IPS-11a (cell line): ENCODE measurements around the gene UNC13D.

Source experiments
- H3K4me3 ChIP-seq: one replicate; pipeline ENCODE4 v1.5.1; 2013; ENCODE audit warnings: low read depth, low read length, control low read depth

Gene UNC13D

GRCh38 chr17:75835654-75835987 is 8.6 kb downstream of the UNC13D start:
- no peak overlapping the region for H3K4me3 ChIP-seq

DNA sequence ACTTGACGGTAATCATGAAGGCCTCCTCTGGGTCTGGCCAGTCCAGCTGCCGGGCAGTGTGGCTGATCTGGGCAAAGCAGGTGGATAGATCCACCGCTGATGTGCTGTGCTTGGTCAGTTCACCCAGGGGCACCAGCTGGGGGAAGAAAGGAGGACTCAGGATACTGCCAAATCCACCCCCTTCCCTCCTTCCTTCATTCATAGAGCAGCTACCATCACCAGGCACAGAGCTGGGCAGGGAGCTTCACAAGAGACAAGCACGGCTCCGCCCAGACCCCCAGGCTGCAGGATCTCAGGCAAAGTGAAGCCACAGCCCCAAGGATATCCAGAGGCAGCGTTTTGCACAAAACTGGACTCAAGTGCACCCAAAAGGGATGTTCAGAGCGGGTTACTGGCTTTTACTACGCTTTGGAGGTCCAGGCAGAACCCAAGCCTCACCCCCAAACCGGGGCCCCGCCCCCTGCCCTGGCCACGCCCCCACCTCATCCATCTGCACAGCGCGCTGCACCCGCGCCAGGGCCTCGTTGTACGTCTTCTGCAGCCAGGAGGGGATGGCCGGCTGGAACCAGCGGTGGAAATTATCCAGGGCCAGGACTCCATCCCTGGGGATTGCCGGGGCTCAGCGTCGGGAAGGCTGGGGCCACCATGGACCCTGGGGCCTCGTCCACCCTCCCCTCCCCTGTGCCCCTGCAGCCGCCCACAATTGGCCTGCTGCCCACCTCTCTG is 9.1 kb downstream of the UNC13D start:
- no peak overlapping the region for H3K4me3 ChIP-seq

DNA sequence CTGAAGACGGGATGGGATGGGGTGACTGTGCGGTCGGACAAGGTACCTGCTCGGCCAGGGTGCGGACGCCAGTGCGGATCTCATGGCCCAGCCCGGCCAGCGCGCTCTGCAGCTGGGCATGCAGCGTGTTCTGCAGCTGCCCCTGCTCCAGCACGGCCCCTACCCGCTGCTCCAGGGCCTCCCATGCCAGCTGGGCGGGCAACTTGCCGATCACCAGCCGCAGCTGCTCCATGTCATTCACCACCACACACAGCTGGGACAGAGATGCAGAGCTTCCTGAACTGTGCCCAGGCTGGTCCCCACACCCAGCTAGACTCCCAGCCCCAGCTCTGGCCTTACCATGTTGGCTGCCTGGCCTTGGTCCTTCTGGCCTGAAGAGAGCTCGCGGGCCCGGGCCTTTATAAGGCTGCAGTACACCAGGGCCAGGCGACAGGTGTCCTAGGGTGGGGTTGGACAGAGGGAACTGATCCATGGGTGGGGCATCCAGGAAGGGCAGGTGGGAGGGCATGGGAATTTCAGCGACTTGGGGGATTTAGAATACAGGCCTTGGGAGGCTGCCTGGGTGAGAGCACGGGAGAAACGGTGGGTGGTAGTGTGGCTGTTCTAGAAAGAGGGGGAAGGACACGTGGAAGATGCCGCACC is 9.8 kb downstream of the UNC13D start:
- no peak overlapping the region for H3K4me3 ChIP-seq

DNA sequence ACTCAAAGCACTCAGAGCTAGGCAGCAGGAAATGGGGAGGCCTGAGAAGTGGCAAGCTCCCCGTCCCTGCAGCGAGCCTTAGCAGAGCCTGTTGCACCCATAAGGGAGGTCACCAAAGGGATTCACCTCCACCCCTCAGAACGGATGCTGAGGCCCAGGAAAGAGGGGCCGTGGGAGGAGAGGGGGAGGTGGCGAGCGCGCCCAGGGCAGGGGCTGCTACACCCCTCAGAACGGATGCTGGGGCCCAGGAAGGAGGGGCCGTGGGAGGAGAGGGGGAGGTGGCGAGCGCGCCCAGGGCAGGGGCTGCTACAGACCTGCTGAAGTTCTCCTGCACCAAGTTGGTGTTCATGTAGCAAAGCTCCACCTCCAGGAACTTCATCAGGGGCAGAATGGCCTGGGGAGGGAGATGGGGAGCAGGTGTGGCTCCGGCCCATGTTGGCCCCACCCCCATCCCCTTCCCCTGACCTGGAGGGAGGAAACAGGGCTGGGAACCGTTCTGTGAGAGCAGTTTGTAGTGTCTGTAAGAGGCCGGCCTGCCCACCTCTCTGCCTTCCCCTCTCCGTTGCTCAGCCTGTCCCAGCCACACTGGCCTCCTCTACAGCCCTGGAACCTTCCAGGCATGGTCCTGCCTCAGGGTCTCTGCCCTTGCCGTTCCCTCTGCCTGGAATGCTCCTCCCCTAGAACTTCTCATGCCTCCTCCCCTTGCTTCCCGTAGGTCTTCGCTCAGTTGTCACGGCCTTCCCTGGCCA is 11.4 kb downstream of the UNC13D start:
- H3K4me3 ChIP-seq = no peak overlapping the region

GRCh38 chr17:75832164-75832651 is 12.0 kb downstream of the UNC13D start:
- H3K4me3 ChIP-seq = no peak overlapping the region

GRCh38 chr17:75831032-75831571 is 13.1 kb downstream of the UNC13D start:
- no peak overlapping the region for H3K4me3 ChIP-seq

DNA sequence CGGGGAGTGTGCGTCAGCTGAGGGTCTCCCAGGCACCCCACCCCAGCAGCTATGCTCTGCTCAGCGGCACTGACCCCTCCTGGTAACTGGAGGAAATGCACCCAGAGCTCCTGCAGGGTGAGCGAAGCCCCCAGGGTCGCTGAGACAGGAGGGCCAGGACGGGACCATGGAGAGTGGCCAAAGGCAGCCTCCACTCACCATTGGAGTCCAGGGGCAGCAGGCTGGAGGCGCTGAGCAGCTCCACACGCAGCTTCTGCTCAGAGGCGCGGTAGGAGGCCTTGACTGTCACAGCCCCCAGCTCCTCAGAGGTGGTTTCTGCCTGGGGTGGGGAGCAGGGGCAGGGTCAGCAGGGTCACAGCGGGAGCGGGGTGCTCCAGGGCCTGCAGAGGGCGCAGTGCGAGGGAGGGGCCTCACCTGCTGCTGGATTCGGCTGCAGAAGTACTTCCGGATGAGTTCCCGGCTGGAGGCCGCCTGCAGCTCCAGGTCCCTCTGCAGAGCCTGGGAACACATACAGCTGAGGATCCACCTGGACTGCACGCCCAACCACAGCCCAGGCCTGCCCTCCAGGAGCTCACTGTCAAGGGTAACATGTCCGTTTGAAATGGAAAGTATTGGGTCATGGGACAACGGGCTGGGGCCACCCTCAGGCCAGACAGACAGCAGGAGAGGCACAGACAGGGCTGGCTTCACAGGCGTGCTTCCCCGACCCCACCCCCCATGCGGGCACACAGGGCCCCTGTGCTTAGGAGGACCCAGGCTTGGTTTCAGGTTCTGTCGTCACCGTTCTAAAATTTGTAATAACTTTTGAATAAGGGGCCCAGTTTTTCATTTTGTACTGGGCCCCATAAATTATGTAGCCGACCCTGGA is 13.8 kb downstream of the UNC13D start:
- no peak overlapping the region for H3K4me3 ChIP-seq

DNA sequence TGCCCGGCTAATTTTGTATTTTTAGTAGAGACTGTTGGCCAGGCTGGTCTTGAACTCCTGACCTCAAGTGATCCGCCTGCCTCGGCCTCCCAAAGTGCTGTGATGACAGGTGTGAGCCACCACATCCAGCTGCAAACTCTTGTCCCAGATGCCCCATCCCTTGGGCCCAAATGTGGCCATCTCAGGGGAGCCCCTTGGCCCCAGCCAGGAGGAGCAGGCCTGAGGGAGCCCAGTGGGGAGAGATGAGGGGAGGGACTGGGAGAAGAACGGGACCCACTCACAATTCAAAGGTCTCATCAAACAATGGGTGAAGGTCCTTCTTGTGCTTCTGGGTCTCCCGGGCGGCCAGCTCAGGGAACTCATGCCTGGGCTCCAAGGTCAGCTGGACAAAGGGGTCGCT is 14.5 kb downstream of the UNC13D start:
- H3K4me3 ChIP-seq = no peak overlapping the region

DNA sequence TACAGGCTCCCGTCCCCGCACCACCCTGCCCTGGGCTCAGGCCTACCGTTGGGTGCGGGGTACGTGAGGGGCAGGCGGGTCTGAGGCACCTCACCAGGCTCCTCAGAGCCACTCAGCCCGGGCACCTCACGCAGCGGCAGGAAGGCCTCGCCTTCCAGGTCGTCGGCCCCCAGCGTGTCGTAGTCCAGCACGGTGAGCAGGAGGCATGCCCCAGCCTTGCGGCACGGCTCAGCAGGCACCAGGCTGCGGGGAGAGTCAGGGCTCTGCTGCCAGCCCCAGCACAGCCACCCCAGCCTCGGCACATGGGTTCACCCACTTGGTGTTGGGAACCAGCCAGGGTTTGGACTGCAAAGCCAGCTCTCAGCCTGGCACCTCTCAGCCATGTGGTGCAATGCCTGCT is 15.5 kb downstream of the UNC13D start:
- H3K4me3 ChIP-seq = no peak overlapping the region

- H3K4me3 ChIP-seq = no peak overlapping the region
These were observed 16.2 kb downstream of the UNC13D start for GRCh38 chr17:75828076-75828400.

GRCh38 chr17:75827308-75828075 is 16.7 kb downstream of the UNC13D start:
- no peak overlapping the region for H3K4me3 ChIP-seq

- H3K4me3 ChIP-seq = no peak overlapping the region
These were observed 17.5 kb downstream of the UNC13D start for GRCh38 chr17:75826561-75827307.

DNA sequence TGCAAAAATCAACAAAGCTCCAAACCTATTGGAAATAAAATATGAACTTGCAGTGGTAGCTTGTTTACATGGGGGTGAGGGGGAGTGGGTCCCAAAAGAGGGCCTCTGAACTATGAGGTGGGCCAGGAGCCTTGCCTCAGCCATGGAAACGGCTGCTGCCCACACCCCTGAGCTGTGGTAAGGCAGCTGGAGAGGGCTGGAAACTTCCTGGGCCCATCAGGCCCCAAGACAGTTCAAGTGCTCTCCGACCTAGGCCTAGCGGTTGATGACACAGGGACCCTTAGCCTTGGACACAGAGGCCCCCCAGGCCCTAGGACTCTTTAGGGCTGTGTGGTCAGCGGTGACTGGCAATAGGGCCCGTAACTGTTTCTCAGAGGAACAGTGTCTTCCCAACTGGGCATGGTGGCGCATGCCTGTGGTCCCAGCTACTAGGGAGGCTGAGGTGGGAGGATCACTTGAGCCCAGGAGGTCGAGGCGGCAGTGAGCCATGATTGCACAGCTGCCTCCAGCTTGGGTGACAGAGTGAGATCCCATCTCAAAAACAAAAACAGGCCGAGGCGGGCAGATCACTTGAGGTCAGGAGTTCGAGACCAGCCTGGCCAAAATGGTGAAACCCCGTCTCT is 18.3 kb downstream of the UNC13D start:
- no peak overlapping the region for H3K4me3 ChIP-seq

DNA sequence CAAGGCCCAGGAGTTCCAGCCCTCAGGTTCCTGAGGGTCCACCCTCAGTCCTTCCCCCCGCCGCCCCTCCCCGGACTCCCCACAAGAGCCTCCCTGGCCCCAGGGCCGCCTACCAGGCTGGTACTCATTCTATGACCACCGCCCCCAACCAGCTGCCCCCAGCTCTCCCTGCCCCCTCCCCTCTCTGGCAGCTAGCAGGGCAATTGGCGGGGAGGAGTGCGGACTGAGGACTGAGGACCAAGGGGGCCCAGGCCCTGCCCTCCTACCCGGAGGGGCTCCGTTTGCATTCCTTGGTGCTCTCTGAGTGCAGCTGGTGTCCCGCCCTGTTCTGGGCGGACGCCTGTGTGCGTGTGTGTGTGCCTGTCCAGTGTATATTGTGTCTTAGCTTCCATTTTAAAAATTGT is 19.1 kb downstream of the UNC13D start:
- no peak overlapping the region for H3K4me3 ChIP-seq

- no peak overlapping the region for H3K4me3 ChIP-seq
These were observed 19.5 kb downstream of the UNC13D start for GRCh38 chr17:75824666-75825065.

GRCh38 chr17:75824050-75824552 is 20.1 kb downstream of the UNC13D start:
- no peak overlapping the region for H3K4me3 ChIP-seq

DNA sequence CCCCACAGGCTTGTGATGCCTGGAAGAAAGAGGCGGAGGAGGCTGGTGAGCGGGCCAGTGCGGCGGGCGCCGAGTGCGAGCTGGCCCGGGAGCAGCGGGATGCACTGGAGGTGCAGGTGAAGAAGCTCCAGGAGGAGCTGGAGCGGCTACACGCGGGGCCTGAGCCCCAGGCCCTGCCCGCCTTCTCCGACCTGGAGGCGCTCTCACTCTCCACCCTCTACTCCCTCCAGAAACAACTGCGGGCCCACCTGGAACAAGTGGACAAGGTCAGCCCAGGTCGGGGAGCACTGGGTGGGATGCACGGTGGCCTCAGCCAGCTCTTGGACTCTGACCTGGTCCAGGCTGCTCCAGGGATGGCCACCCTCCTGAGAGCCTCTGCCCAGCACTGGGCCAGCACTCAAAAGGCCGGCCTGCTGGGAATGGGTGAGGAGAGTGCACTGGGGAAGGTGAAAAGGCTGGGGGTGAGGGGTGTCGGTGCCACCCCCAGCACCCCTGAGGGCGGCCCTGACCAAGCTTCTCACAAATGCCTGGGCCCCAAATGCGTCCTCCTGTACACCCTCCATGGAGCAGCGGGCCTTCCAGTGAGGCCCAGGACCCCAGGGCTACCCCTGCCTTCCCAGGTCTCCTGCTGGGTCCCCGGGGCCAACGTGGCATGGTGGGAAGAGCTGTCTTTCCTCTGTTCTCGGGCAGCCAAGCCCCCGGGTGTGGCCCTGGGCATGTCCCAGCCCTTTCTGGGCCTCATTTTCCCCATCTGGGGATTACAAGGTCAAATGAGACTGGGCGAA is 20.8 kb downstream of the UNC13D start:
- no peak overlapping the region for H3K4me3 ChIP-seq

DNA sequence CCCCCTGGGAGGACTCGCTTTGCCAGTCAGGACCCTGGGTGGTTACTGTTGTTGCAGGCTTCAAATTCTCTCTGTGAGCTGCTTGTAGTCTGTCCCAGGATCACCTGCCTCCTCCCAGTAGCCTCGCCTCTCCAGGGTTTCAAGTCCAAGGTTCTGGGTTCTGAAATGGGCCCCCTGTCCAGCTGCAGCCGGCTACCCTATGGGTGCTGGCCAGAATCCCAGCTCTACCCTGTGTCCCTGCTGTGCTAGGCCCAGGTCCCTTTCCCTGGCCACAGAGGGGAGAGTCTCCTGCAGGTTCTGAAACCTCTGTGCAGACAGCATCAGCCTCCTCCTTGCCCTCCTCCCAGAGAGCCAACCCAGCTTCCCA is 21.4 kb downstream of the UNC13D start:
- H3K4me3 ChIP-seq = no peak overlapping the region
